GM12878 (cell line): ENCODE results near the gene AOPEP. TPM values are rescaled to one million over a fixed set of nuclear protein-coding genes. Genes with fewer than 3 reads are reported as not detected.

Source experiments
- ATAC-seq: fragments of 200-7000 bp; cut with Tn5 transposase; 3 replicates; pipeline ENCODE4 v1.9.1; 2020; ENCODE audit warnings: mild to moderate bottlenecking, moderate library complexity
- BruUV-seq: library from RNA; stranded (reverse); fragments of 400-500 nt; replicated peaks from 2 replicates; lab custom pipeline; 2021; lab: Mats Ljungman, UMichigan
- CTCF ChIA-PET: fragments of 300-600 bp; sonication (Branson Sonifier 250); formaldehyde crosslinking; extraction: SDS; loops from one replicate; lab custom pipeline; 2021; ENCODE audit warnings: inconsistent platforms; lab: Yijun Ruan, JAX
- POLR2A ChIA-PET: fragments of 350-600 bp; formaldehyde crosslinking; extraction: SDS; loops from one replicate; lab custom pipeline; 2021; ENCODE audit warnings: inconsistent platforms; lab: Charles Lee
- RAD21 ChIA-PET: fragments of 300-600 bp; sonication (Branson Sonifier 250); formaldehyde crosslinking; loops from one replicate; lab custom pipeline; 2023; ENCODE audit warnings: antibody characterized with exemption; ENCODE audit not compliant: unreplicated experiment; lab: Charles Lee
- SMC1A ChIA-PET: fragments of 300-600 bp; sonication (Branson Sonifier 250); formaldehyde crosslinking; loops from one replicate; lab custom pipeline; 2023; ENCODE audit not compliant: unreplicated experiment, uncharacterized antibody; lab: Charles Lee
- DNase-seq: peaks from one replicate; pipeline ENCODE4 v3.0.0-alpha.2; 2011; ENCODE audit warnings: low read depth, low spot score
- FAIRE-seq: peaks from 3 replicates; lab custom pipeline; 2011; peaks lifted over from hg19 to GRCh38; lab: Jason Lieb, UNC
- H2AFZ ChIP-seq: 2 replicates; pipeline ENCODE4 v1.6.0; 2011; ENCODE audit warnings: low read depth, low read length, control low read depth; ENCODE audit not compliant: control insufficient read depth
- H3K27ac ChIP-seq: 2 replicates; pipeline ENCODE4 v1.5.1; 2011; ENCODE audit warnings: control low read depth; ENCODE audit not compliant: control insufficient read depth, insufficient read depth
- H3K27me3 ChIP-seq, 2 experiments: replicated peaks in 1 of 2; 2 replicates each; pipeline versions ENCODE4 v1.6.0 to v1.6.1; 2011; ENCODE audit warnings: low read length in 1 of 2; ENCODE audit not compliant: control insufficient read depth in 2 of 2, insufficient read depth in 2 of 2
- H3K36me3 ChIP-seq, 2 experiments: 2 replicates each; pipeline ENCODE4 v1.5.1; 2011; ENCODE audit warnings: low read length in 1 of 2; ENCODE audit not compliant: control insufficient read depth in 2 of 2, insufficient read depth in 2 of 2
- H3K4me1 ChIP-seq: 2 replicates; pipeline ENCODE4 v1.6.1; 2011; ENCODE audit warnings: mild to moderate bottlenecking, low read length, moderate library complexity, mixed read lengths; ENCODE audit not compliant: control insufficient read depth, insufficient read depth
- H3K4me2 ChIP-seq: 2 replicates; pipeline ENCODE4 v1.6.0; 2011; ENCODE audit warnings: control low read depth; ENCODE audit not compliant: control insufficient read depth, insufficient read depth
- H3K4me3 ChIP-seq: fragments of 200-600 bp; sonication (generic); 2 replicates; pipeline ENCODE4 v1.5.1; 2016
- H3K79me2 ChIP-seq: 2 replicates; pipeline ENCODE4 v1.6.0; 2011; ENCODE audit warnings: low read length; ENCODE audit not compliant: control insufficient read depth, insufficient read depth
- H3K9ac ChIP-seq: 2 replicates; pipeline ENCODE4 v1.8.0; 2011; ENCODE audit warnings: low read length, control low read depth, mixed read lengths; ENCODE audit not compliant: control insufficient read depth, insufficient read depth
- H3K9me3 ChIP-seq: replicated peaks from 3 replicates; pipeline ENCODE4 v1.5.1; 2011; ENCODE audit warnings: mild to moderate bottlenecking, low read length; ENCODE audit not compliant: control insufficient read depth, insufficient read depth
- H4K20me1 ChIP-seq: 2 replicates; pipeline ENCODE4 v1.6.0; 2011; ENCODE audit not compliant: control insufficient read depth, insufficient read depth
- BMI1 ChIP-seq: fragments of 450-650 bp; IDR thresholded peaks from 2 replicates; pipeline ENCODE4 v1.6.1; 2016; ENCODE audit warnings: mild to moderate bottlenecking, moderate library complexity, borderline replicate concordance
- NFYB ChIP-seq: IDR thresholded peaks from 2 replicates; pipeline ENCODE4 v1.6.1; 2011; ENCODE audit warnings: low read depth, mild to moderate bottlenecking, low read length, improper control_type of control experiment, moderate library complexity; ENCODE audit not compliant: insufficient read depth
- NRF1 ChIP-seq: conservative IDR thresholded peaks from 2 replicates; pipeline ENCODE4 v1.6.1; 2011; ENCODE audit warnings: mild to moderate bottlenecking, low read depth, low read length, improper control_type of control experiment
- PAX5 ChIP-seq: IDR thresholded peaks from 2 replicates; pipeline ENCODE4 v1.6.1; 2011; ENCODE audit warnings: low read depth, low read length, borderline replicate concordance
- POLR2A ChIP-seq: IDR thresholded peaks from 2 replicates; pipeline ENCODE4 v1.6.1; 2011; ENCODE audit warnings: low read depth, mild to moderate bottlenecking, low read length
- WRNIP1 ChIP-seq: IDR thresholded peaks from 2 replicates; pipeline ENCODE4 v1.6.1; 2011; ENCODE audit warnings: low read depth, low read length, improper control_type of control experiment, borderline replicate concordance
- whole genome bisulfite sequencing: methylation state at CpG from one replicate; pipeline ENCODE4 v1.1.6; 2016; ENCODE audit warnings: low lambda C conversion rate; ENCODE audit not compliant: insufficient replicate concordance, insufficient coverage; ENCODE audit errors: missing lambda C conversion rate; 5-methylcytosine and 5-hydroxymethylcytosine counted together
- in situ Hi-C: fragments of 300-500 bp; cut with MboI; formaldehyde crosslinking; loops from 9 replicates; pipeline ENCODE4 v1.14.3; 2018; ENCODE audit warnings: mixed read lengths
- intact Hi-C: fragments of 100-400 bp; cut with micrococcal nuclease; formaldehyde crosslinking; loops from one replicate; pipeline ENCODE4 v1.14.2; 2022; ENCODE audit not compliant: unreplicated experiment
- polyA plus RNA-seq, 11 experiments: library from polyadenylated mRNA; depleted of rRNA in 4 of 11; unstranded in 6 of 11; stranded (reverse) in 5 of 11; fragments of >200 nt; fragmentation: Nextera tagmentation in 4 of 11; fragmentation: Illumina TruSeq in 1 of 11; extraction: Ambion mirVana in 4 of 11; extraction: Trizol in 1 of 11; gene quantifications; 1 replicate in 1 of 11; 2 replicates in 10 of 11; pipeline versions ENCODE4 v1.2.1 to v1.2.3, GENCODE V29; 2011 to 2016; ENCODE audit warnings: inconsistent platforms in 2 of 11, missing spikeins in 2 of 11, low read depth in 1 of 11
- total RNA-seq, 4 experiments: library from RNA; depleted of rRNA in 3 of 4; stranded (reverse); fragments of >200 nt in 3 of 4; fragmentation: Illumina TruSeq in 1 of 4; extraction: Trizol in 1 of 4; gene quantifications; 2 replicates each; pipeline versions ENCODE4 v1.2.1 to v1.2.3, GENCODE V29; 2013 to 2021
- TF ChIP-seq, protein P1 (sequence below): fragments of 450-650 bp; IDR thresholded peaks from 2 replicates; pipeline ENCODE4 v1.6.1; 2018; ENCODE audit warnings: mild to moderate bottlenecking, low read depth, moderate library complexity; ENCODE audit not compliant: partially characterized antibody
- TF ChIP-seq, protein P2 (sequence below): fragments of 450-650 bp; IDR thresholded peaks from 2 replicates; pipeline ENCODE4 v1.6.1; 2017; ENCODE audit warnings: mild to moderate bottlenecking, moderate library complexity
- TF ChIP-seq, protein P3 (sequence below): IDR thresholded peaks from 2 replicates; pipeline ENCODE4 v1.6.1; 2012; ENCODE audit warnings: mild to moderate bottlenecking, low read depth, low read length

The AOPEP gene
- total and polyA plus RNA-seq, 10 of the 15 experiments (the other 5 are each of a cell fraction or from before 2014, with no cell fraction given) = 2.3 to 16.9 (median 10.1) TPM

DNA sequence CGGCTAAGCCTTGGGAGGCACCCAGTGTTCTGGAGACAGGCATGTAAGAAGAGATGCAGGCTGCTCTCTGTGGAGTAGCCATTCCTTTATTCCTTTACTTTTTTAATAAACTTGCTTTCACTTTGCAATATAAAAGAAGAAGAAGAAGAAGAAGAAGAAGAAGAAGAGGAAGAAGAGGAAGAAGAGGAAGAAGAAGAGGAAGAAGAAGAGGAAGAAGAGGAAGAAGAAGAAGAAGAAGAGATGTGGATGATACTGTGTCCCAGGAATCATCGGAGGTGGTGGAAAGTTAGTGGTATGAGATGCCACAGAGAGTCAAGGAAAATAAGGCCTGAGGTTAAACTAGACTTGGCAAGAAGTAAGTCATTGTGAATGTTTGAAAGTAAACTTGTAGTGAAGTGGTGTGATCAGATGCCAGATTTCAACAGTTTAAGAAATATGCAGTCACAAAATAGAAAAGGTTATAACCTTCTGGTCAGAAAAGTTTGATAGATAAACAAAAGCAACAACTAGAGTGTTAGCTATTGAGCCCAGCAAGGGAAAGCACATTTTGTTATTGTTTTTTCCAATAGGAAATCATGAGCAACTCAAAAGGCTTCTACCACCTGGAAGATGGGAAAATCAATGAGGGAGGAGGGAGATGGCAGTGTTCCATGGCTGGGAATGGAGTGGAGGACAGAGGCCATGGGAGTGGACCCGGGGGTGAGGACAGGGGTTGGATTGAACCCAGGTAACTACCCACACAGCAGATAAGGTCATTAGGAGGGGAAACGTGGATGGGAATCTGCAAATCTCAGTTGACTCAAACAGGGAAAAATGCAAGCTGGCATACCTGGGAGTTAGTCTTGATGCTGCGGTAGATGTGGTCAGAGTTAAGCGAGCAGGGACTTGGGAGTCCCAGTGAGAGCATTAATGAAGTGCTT lies 16.8 kb downstream of the AOPEP start:
- Histone ChIP-seq H4K20me1 (no peaks in the 10 kb centered on the region), H3K9ac (no peak overlapping the region), H3K27me3 (no peaks in the 10 kb centered on the region), H3K27ac (no peak overlapping the region), H3K4me2 (no peak overlapping the region), H3K36me3 (peaks cover 0 to 4% of the 10 kb centered on the region in 2 experiments; a peak in 1 of 4 replicates), H3K79me2 (no peaks in the 10 kb centered on the region), H3K4me1 (no peaks in the 10 kb centered on the region), H2AFZ (no peak overlapping the region), H3K9me3 (no peaks in the 10 kb centered on the region), H3K4me3 (no peak overlapping the region)
- intact Hi-C loops (no loop called here), in situ Hi-C loops (no loop called here)
- ChIA-PET SMC1A (no interaction called here), RAD21 (no interaction called here), CTCF (no interaction called here), POLR2A (interaction anchor here (1.9 kb wide), 1 partner anchor 17 kb away, joined by 4 read pairs; the partner anchor contains the start of gene AOPEP)
- no TSS peak for BruUV-seq
- FAIRE-seq = no peak
- 90% methylated on average over 6 of the region's 6 CpGs for WGBS
- TF ChIP-seq, protein P1, sequence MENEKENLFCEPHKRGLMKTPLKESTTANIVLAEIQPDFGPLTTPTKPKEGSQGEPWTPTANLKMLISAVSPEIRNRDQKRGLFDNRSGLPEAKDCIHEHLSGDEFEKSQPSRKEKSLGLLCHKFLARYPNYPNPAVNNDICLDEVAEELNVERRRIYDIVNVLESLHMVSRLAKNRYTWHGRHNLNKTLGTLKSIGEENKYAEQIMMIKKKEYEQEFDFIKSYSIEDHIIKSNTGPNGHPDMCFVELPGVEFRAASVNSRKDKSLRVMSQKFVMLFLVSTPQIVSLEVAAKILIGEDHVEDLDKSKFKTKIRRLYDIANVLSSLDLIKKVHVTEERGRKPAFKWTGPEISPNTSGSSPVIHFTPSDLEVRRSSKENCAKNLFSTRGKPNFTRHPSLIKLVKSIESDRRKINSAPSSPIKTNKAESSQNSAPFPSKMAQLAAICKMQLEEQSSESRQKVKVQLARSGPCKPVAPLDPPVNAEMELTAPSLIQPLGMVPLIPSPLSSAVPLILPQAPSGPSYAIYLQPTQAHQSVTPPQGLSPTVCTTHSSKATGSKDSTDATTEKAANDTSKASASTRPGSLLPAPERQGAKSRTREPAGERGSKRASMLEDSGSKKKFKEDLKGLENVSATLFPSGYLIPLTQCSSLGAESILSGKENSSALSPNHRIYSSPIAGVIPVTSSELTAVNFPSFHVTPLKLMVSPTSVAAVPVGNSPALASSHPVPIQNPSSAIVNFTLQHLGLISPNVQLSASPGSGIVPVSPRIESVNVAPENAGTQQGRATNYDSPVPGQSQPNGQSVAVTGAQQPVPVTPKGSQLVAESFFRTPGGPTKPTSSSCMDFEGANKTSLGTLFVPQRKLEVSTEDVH = no peak
- no peak for TF ChIP-seq BMI1
- no peak for TF ChIP-seq PAX5
- TF ChIP-seq NRF1 = no peak
- no peak for TF ChIP-seq NFYB
- no peak for TF ChIP-seq POLR2A
- TF ChIP-seq, protein P2, sequence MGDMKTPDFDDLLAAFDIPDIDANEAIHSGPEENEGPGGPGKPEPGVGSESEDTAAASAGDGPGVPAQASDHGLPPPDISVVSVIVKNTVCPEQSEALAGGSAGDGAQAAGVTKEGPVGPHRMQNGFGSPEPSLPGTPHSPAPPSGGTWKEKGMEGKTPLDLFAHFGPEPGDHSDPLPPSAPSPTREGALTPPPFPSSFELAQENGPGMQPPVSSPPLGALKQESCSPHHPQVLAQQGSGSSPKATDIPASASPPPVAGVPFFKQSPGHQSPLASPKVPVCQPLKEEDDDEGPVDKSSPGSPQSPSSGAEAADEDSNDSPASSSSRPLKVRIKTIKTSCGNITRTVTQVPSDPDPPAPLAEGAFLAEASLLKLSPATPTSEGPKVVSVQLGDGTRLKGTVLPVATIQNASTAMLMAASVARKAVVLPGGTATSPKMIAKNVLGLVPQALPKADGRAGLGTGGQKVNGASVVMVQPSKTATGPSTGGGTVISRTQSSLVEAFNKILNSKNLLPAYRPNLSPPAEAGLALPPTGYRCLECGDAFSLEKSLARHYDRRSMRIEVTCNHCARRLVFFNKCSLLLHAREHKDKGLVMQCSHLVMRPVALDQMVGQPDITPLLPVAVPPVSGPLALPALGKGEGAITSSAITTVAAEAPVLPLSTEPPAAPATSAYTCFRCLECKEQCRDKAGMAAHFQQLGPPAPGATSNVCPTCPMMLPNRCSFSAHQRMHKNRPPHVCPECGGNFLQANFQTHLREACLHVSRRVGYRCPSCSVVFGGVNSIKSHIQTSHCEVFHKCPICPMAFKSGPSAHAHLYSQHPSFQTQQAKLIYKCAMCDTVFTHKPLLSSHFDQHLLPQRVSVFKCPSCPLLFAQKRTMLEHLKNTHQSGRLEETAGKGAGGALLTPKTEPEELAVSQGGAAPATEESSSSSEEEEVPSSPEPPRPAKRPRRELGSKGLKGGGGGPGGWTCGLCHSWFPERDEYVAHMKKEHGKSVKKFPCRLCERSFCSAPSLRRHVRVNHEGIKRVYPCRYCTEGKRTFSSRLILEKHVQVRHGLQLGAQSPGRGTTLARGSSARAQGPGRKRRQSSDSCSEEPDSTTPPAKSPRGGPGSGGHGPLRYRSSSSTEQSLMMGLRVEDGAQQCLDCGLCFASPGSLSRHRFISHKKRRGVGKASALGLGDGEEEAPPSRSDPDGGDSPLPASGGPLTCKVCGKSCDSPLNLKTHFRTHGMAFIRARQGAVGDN = no peak
- TF ChIP-seq, protein P3, sequence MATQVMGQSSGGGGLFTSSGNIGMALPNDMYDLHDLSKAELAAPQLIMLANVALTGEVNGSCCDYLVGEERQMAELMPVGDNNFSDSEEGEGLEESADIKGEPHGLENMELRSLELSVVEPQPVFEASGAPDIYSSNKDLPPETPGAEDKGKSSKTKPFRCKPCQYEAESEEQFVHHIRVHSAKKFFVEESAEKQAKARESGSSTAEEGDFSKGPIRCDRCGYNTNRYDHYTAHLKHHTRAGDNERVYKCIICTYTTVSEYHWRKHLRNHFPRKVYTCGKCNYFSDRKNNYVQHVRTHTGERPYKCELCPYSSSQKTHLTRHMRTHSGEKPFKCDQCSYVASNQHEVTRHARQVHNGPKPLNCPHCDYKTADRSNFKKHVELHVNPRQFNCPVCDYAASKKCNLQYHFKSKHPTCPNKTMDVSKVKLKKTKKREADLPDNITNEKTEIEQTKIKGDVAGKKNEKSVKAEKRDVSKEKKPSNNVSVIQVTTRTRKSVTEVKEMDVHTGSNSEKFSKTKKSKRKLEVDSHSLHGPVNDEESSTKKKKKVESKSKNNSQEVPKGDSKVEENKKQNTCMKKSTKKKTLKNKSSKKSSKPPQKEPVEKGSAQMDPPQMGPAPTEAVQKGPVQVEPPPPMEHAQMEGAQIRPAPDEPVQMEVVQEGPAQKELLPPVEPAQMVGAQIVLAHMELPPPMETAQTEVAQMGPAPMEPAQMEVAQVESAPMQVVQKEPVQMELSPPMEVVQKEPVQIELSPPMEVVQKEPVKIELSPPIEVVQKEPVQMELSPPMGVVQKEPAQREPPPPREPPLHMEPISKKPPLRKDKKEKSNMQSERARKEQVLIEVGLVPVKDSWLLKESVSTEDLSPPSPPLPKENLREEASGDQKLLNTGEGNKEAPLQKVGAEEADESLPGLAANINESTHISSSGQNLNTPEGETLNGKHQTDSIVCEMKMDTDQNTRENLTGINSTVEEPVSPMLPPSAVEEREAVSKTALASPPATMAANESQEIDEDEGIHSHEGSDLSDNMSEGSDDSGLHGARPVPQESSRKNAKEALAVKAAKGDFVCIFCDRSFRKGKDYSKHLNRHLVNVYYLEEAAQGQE = no peak
- no peak for TF ChIP-seq WRNIP1
- ATAC-seq = no peak
- no peak for DNase-seq
